ENCODE data around the gene ZNF22.

DNA sequence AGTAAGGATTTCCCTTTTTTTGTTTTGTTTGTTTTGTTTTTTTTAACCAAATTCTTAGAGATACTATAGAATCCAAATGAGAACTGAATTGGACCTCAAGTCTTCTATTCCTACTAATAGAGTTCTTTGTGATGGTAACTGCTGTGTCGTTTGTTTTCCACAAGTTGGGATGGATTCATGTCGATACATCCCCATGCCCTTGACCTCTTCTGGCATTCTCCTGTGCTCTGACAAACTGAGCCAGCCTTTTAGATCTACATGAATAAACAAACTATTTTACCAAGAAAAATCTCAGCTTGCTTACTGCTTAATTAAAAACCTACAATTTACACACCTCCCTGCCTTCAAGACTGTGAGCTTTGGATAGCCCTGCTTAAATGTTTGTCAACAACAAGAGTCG, 3.9 kb downstream of the ZNF22 start:
- TF ChIP-seq, protein P1, sequence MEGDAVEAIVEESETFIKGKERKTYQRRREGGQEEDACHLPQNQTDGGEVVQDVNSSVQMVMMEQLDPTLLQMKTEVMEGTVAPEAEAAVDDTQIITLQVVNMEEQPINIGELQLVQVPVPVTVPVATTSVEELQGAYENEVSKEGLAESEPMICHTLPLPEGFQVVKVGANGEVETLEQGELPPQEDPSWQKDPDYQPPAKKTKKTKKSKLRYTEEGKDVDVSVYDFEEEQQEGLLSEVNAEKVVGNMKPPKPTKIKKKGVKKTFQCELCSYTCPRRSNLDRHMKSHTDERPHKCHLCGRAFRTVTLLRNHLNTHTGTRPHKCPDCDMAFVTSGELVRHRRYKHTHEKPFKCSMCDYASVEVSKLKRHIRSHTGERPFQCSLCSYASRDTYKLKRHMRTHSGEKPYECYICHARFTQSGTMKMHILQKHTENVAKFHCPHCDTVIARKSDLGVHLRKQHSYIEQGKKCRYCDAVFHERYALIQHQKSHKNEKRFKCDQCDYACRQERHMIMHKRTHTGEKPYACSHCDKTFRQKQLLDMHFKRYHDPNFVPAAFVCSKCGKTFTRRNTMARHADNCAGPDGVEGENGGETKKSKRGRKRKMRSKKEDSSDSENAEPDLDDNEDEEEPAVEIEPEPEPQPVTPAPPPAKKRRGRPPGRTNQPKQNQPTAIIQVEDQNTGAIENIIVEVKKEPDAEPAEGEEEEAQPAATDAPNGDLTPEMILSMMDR (IDR thresholded peaks at IDR 0.05; ENCODE audit: poor library complexity) = no peak
- TF ChIP-seq EZH2 (IDR thresholded peaks at IDR 0.05; ENCODE audit: borderline replicate concordance) = no peak
- TF ChIP-seq EZH2phosphoT487 (IDR thresholded peaks at IDR 0.05; ENCODE audit: low read depth, severe bottlenecking, unreplicated experiment) = no peak

All from hepatocyte (in vitro differentiated cells).